HepG2 (cell line): Measurements from ENCODE around the gene KPNB1. TPM values are rescaled to one million over a fixed set of nuclear protein-coding genes. Genes with fewer than 3 reads are reported as not detected.
A peak's percentile ranks its signal among the peaks of the same experiment; 100 is the strongest.

Source experiments
- ARID3A ChIP-seq: IDR thresholded peaks from 2 replicates; pipeline ENCODE4 v1.6.1; 2012; ENCODE audit warnings: low read depth, low read length, improper control_type of control experiment
- FOXK2 ChIP-seq: fragments of 450-650 bp; IDR thresholded peaks from 2 replicates; pipeline ENCODE4 v1.6.1; 2016
- KDM5A ChIP-seq: fragments of 200-600 bp; sonication (generic); IDR thresholded peaks from 2 replicates; pipeline ENCODE4 v1.7.0; 2018; ENCODE audit warnings: antibody characterized with exemption, mild to moderate bottlenecking, low read length, borderline replicate concordance
- MAFG ChIP-seq: sonication (generic); formaldehyde crosslinking; IDR thresholded peaks from 2 replicates; pipeline ENCODE4 v1.5.1; 2020; ENCODE audit warnings: mild to moderate bottlenecking, missing genetic modification reagents
- MTF1 ChIP-seq: sonication (generic); formaldehyde crosslinking; IDR thresholded peaks from 2 replicates; pipeline ENCODE4 v1.5.0; 2020; ENCODE audit warnings: missing genetic modification reagents
- RARG ChIP-seq: sonication (generic); formaldehyde crosslinking; IDR thresholded peaks from 2 replicates; pipeline ENCODE4 v1.4.0; 2020; ENCODE audit warnings: low read depth, mild to moderate bottlenecking, missing genetic modification reagents
- SMARCC2 ChIP-seq: fragments of 450-650 bp; IDR thresholded peaks from 2 replicates; pipeline ENCODE4 v1.6.1; 2017; ENCODE audit warnings: antibody characterized with exemption, mild to moderate bottlenecking
- ZFP36L1 ChIP-seq: sonication (generic); formaldehyde crosslinking; IDR thresholded peaks from 2 replicates; pipeline ENCODE4 v1.8.0; 2022; ENCODE audit warnings: mild to moderate bottlenecking, missing genetic modification reagents, moderate library complexity
- ZHX1 ChIP-seq: sonication (generic); formaldehyde crosslinking; IDR thresholded peaks from 2 replicates; pipeline ENCODE4 v1.8.1; 2022; ENCODE audit warnings: low read depth, mild to moderate bottlenecking, missing genetic modification reagents
- ZNF282 ChIP-seq: fragments of 450-650 bp; IDR thresholded peaks from 2 replicates; pipeline ENCODE4 v1.6.1; 2018; ENCODE audit not compliant: partially characterized antibody
- ZNF703 ChIP-seq: sonication (generic); formaldehyde crosslinking; IDR thresholded peaks from 2 replicates; pipeline ENCODE4 v1.5.1; 2020; ENCODE audit warnings: missing genetic modification reagents, mild to moderate bottlenecking, moderate library complexity, borderline replicate concordance
- ZNF792 ChIP-seq: IDR thresholded peaks from 2 replicates; pipeline ENCODE4 v1.6.1; 2016
- polyA plus RNA-seq, 8 experiments: library from polyadenylated mRNA; depleted of rRNA in 3 of 8; stranded (reverse) in 7 of 8; unstranded in 1 of 8; fragments of >200 nt; fragmentation: Illumina TruSeq in 4 of 8; extraction: Trizol in 4 of 8; gene quantifications; 2 replicates each; pipeline versions ENCODE4 v1.2.1 to v1.2.3, GENCODE V29; 2011 to 2016; ENCODE audit warnings: low read depth in 4 of 8, missing spikeins in 1 of 8, mixed read lengths in 1 of 8; ENCODE audit not compliant: insufficient read depth in 1 of 8
- total RNA-seq, 5 experiments: library from RNA; depleted of rRNA; stranded (reverse); fragments of >200 nt; fragmentation: Illumina TruSeq; extraction: Trizol; gene quantifications; 2 replicates each; pipeline ENCODE4 v1.2.3, GENCODE V29; 2016; ENCODE audit warnings: low read depth in 1 of 5
- TF ChIP-seq, protein P1 (sequence below): sonication (generic); formaldehyde crosslinking; IDR thresholded peaks from 2 replicates; pipeline ENCODE4 v1.4.0; 2020; ENCODE audit warnings: mild to moderate bottlenecking, missing genetic modification reagents
- TF ChIP-seq, protein P2 (sequence below): sonication (generic); formaldehyde crosslinking; IDR thresholded peaks from 2 replicates; pipeline ENCODE4 v1.5.0; 2020; ENCODE audit warnings: missing genetic modification reagents
- TF ChIP-seq, protein P3 (sequence below): sonication (generic); formaldehyde crosslinking; IDR thresholded peaks from 2 replicates; pipeline ENCODE4 v1.8.0; 2022; ENCODE audit warnings: mild to moderate bottlenecking, missing genetic modification reagents

Gene KPNB1
- total and polyA plus RNA-seq, 2 of the 13 experiments (the other 11 are each of a cell fraction or from before 2014, with no cell fraction given) = 164 to 424 TPM

DNA sequence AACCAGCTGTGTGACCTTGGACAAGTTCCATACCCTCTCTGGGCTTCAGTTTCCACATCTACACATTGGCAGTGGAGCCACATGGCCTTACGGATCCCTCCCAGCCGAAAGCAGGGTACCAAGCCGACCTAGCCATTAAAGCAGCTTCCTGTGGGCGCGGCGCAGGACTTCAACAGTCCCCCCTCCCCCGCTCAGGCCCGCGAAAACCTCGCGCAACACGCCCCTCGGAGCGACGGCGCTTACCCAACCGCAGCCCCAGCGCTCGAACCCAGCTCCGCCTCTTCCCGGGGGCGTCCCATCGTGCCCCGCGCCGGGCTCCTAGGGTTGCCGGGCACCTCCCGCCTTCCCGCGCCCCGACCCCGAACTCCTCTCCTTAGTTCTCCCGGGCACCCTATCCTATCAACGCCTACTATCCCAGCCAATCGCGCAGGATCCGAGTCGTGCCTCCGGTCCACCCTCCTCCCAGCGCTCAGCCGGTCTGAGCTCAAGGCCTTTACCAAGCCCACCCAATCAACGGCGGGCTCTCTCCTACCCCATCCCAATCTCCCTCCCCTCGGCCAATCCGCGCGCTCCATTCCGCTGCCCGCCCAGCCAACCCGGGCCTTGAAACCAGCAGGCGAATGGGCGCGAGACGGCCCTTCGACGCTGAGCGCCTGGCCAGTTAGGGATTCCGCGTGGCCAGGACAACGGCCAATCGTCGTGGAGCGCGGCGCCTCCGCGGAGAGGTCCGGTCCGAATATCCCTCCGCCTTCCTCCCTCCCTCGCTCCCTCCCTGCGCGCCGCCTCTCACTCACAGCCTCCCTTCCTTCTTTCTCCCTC, at the start of gene KPNB1 (continued):
- TF ChIP-seq, protein P1, sequence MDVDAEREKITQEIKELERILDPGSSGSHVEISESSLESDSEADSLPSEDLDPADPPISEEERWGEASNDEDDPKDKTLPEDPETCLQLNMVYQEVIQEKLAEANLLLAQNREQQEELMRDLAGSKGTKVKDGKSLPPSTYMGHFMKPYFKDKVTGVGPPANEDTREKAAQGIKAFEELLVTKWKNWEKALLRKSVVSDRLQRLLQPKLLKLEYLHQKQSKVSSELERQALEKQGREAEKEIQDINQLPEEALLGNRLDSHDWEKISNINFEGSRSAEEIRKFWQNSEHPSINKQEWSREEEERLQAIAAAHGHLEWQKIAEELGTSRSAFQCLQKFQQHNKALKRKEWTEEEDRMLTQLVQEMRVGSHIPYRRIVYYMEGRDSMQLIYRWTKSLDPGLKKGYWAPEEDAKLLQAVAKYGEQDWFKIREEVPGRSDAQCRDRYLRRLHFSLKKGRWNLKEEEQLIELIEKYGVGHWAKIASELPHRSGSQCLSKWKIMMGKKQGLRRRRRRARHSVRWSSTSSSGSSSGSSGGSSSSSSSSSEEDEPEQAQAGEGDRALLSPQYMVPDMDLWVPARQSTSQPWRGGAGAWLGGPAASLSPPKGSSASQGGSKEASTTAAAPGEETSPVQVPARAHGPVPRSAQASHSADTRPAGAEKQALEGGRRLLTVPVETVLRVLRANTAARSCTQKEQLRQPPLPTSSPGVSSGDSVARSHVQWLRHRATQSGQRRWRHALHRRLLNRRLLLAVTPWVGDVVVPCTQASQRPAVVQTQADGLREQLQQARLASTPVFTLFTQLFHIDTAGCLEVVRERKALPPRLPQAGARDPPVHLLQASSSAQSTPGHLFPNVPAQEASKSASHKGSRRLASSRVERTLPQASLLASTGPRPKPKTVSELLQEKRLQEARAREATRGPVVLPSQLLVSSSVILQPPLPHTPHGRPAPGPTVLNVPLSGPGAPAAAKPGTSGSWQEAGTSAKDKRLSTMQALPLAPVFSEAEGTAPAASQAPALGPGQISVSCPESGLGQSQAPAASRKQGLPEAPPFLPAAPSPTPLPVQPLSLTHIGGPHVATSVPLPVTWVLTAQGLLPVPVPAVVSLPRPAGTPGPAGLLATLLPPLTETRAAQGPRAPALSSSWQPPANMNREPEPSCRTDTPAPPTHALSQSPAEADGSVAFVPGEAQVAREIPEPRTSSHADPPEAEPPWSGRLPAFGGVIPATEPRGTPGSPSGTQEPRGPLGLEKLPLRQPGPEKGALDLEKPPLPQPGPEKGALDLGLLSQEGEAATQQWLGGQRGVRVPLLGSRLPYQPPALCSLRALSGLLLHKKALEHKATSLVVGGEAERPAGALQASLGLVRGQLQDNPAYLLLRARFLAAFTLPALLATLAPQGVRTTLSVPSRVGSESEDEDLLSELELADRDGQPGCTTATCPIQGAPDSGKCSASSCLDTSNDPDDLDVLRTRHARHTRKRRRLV (CRISPR knock-in tag) = 0 out of 2 replicates have a peak, but pooled peaks have one; percentile 77
- TF ChIP-seq ZNF703 (no peak; the same call in 1 of the 2 replicates), RARG (CRISPR knock-in tag) (0 out of 2 replicates have a peak, but pooled peaks have one; percentile 66), KDM5A (no peak; the same call in 1 of the 2 replicates), SMARCC2 (no peak), FOXK2 (no peak), MAFG (CRISPR knock-in tag) (no peak), ZFP36L1 (CRISPR knock-in tag) (peak; percentile 97), ARID3A (no peak), ZNF282 (no peak), MTF1 (no peak; the same call in 1 of the 2 replicates), ZHX1 (CRISPR knock-in tag) (peak; percentile 74; the same call in 1 of the 2 replicates), ZNF792 (peak; percentile 85)
- TF ChIP-seq, protein P2, sequence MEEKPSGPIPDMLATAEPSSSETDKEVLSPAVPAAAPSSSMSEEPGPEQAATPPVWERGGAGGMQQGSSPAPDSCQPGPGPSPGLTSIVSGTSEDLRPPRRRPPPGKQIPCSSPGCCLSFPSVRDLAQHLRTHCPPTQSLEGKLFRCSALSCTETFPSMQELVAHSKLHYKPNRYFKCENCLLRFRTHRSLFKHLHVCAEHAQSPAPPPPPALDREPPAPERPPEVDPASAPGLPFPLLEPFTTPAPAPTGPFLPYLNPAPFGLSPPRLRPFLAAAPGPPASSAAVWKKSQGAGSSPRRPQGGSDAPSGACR (CRISPR knock-in tag) = peak; percentile 98
- TF ChIP-seq, protein P3, sequence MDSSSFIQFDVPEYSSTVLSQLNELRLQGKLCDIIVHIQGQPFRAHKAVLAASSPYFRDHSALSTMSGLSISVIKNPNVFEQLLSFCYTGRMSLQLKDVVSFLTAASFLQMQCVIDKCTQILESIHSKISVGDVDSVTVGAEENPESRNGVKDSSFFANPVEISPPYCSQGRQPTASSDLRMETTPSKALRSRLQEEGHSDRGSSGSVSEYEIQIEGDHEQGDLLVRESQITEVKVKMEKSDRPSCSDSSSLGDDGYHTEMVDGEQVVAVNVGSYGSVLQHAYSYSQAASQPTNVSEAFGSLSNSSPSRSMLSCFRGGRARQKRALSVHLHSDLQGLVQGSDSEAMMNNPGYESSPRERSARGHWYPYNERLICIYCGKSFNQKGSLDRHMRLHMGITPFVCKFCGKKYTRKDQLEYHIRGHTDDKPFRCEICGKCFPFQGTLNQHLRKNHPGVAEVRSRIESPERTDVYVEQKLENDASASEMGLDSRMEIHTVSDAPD (CRISPR knock-in tag) = no peak; the same call in none of the 2 replicates
